Adrenal gland (tissue), 5 donors: ENCODE measurements around the gene TSPAN5.

ENCODE experiments used
- POLR2A ChIP-seq, 2 donors: fragments of 450-650 bp; IDR thresholded peaks; one replicate each; pipeline ENCODE4 v1.6.1; 2017; ENCODE audit warnings: antibody characterized with exemption in 2 of 2, mild to moderate bottlenecking in 2 of 2, moderate library complexity in 1 of 2
- TF ChIP-seq, protein P1 (sequence below), 6 experiments: fragments of 450-650 bp in 4 of 6; fragments of 200-600 bp in 2 of 6; sonication (generic) in 1 of 6; IDR thresholded peaks; 1 replicate in 5 of 6; 2 replicates in 1 of 6; pipeline versions ENCODE4 v1.5.1 to v1.8.0; 2016 to 2021; ENCODE audit warnings: antibody characterized with exemption in 6 of 6, mild to moderate bottlenecking in 2 of 6, moderate library complexity in 1 of 6
- donor health status: DM: no; HTN: no; CAD: no.

GRCh38 chr4:98646422-98646821, 12.0 kb downstream of the TSPAN5 start:
- TF ChIP-seq, protein P1, sequence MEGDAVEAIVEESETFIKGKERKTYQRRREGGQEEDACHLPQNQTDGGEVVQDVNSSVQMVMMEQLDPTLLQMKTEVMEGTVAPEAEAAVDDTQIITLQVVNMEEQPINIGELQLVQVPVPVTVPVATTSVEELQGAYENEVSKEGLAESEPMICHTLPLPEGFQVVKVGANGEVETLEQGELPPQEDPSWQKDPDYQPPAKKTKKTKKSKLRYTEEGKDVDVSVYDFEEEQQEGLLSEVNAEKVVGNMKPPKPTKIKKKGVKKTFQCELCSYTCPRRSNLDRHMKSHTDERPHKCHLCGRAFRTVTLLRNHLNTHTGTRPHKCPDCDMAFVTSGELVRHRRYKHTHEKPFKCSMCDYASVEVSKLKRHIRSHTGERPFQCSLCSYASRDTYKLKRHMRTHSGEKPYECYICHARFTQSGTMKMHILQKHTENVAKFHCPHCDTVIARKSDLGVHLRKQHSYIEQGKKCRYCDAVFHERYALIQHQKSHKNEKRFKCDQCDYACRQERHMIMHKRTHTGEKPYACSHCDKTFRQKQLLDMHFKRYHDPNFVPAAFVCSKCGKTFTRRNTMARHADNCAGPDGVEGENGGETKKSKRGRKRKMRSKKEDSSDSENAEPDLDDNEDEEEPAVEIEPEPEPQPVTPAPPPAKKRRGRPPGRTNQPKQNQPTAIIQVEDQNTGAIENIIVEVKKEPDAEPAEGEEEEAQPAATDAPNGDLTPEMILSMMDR (IDR thresholded peaks at IDR 0.05) = no peak
- no peak for TF ChIP-seq POLR2A (IDR thresholded peaks at IDR 0.05)
